HG02870 (cell line): ENCODE measurements around the gene MASP1.

ENCODE experiments used
- ATAC-seq: cut with Tn5 transposase; IDR thresholded peaks from one replicate; pipeline ENCODE4 v1.9.1; 2021; ENCODE audit warnings: mild to moderate bottlenecking, moderate library complexity; ENCODE audit not compliant: unreplicated experiment

MASP1 gene

DNA sequence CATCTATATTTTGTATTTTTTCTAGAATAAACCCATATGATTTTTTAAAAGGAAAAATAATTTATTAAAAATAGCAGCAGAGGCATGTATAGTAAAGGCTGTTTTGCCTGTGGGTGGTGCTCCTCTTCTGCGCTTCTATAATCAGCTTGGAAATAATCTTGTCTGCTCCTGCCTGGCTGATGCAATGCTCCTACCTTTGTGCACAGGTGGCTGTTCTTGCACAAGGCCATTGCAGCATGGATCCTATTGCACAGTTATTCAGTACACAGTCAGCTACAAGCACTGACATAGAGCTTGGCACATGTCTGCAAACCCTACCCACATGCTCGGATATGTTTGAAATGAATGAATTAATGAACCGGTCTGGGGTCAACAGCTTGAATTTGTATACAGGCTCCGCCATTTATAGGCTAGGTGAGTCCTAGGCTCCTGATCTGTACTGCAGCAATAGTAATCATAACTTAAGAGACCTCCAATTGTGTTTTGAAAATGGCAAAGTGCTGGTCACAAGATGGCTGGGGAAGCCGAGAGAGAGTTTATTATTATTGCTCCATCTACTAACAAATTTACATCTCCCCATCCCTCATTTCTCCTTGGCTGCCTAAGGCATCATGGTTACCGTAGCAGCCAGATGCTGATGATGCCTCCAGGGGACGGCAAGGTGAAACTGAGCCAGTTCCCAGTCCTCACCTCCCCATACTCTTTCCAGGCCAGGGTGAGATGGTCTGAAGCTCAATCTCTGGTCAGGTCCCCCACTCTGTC, 94.8 kb downstream of the MASP1 start:
- ATAC-seq: no peak

DNA sequence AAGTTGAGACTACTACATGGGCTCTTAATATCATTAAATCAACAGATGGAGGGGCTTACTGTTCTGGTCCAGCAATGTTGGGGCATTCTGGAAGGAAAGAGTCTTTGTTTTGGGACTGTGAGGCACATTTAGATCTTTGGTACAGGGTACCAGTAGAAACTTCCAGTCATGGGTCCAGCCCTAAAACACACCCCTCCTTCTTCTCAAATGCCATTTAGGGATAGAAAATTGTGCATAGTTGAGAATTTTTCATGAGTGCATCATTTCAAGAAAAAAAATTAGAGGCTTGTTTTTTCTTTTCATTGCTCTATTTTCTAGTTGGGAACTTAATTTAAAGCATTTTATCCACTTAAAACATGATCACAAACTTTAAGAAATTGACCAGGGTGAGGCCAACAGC, 98.4 kb downstream of the MASP1 start:
- no peak for ATAC-seq

DNA sequence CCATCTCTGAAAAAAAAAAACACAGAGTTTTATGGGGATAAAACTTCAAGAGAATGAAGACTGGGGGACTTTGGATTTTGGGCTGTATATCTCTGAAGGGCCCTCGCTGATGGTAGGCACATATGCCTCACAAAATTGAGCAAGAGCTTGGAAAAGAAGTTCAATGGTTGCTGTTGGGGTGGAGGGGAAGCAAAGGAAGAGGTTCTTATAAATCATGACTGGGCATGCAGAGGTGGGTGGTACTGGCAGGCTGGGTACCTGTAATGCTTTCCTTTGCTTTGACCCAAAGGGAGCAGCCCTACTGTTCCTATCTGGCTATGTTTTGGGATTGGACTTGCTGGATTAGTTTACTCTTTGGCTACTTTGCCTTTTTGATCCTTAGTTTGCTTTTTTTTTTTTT, 100.3 kb downstream of the MASP1 start:
- no peak for ATAC-seq

DNA sequence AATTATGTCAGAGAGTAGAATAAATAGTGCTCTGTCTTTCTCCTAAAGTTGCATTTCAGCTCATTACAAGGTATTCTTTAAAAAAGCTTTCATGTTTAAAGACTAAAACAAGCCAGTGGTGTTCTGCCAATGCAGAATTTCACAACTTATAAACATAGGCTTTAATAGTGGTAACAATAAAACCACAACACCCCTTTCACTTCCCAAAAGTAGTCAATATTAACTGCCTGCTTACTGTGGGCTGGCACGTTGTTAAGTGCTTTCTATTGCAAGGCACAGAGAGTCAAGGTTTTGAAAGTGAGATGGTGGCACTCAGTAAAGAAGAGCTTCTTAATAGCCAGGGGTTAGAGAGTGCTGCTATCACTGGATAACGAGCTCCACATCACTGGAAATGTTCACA, 102.6 kb downstream of the MASP1 start:
- no peak for ATAC-seq

DNA sequence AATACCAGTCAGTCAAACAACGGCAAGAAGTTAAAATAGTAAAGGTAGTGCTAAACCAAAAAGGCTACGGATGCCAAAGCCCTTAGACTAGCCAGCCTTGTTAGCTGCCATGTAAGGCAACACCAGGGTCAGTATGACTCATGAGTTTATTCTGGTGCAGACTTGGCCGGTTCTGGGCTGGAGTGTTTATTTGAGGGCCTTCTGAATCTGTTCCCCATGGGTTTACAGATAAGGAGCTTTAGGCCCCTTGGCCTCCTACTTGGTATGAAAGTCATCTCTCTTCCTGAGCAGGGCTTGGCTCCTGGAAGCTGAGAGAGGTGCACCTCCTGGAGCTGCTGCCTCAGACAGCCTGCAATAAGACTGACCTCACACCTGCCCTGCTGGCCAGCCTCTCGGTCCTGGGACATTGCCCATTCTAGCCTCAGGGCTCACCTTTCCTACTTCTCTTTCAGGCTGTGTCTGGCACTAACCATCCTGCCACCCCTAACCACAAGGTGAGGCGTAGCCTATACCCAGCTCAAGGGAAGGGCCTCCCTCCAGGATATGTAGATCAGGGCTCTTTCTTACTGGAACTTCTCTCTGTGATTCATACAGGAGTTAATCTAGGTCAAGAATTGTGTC, 104.6 kb downstream of the MASP1 start:
- no peak for ATAC-seq

DNA sequence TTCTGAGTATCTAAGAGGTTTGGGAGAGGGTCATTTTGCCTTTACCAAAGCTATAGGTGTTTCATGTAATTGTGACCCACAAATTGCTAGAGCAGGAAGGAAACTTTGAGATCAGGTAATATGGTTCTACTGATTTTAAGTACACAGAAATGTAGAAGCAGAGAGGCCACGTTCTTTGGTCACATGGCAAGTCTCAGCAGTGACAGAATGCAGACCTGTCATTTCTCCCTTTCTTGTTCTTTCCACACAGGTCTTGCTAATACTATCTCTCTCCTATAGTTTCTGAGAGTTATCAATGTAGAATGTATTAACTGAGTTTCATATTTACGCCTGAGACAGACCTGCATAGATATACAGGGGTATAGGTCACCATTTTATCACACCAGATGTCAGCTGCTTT, 105.2 kb downstream of the MASP1 start:
- ATAC-seq: no peak

DNA sequence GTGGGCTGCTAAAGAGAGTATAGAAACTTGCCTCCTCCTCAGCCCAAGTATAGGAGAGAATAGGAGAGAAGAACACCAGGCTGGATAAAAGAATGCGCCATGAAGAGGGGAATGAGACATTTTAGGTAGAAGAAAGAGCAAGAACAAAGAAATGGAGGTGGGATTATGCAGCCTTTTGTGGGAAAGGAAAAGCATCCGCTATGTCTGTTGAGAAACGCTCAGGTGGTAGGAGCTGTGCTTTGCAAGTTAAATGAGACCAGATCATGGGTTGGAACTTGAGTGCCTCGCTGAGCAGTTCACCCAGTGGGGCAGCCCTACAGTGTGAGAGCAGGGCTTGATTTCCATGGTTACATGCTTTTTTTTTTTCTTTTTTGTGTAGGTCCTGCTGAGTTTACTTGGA, 105.8 kb downstream of the MASP1 start:
- no peak for ATAC-seq
